AG10803 (cell line): Measurements from ENCODE around the gene RPS6KA5.
"Not testable (repeated sequence)": the region's sequence is repeated elsewhere in the genome, so short reads cannot be mapped to it uniquely, and the experiment has no call there.

Experiments used
- DNase-seq: peaks from one replicate; pipeline ENCODE4 v3.0.0; 2010; ENCODE audit warnings: low read depth
- H3K4me3 ChIP-seq: 2 replicates; pipeline ENCODE4 v1.5.1; 2011; ENCODE audit warnings: mild to moderate bottlenecking, low read length, control low read depth
- CTCF ChIP-seq: conservative IDR thresholded peaks from 2 replicates; pipeline ENCODE4 v1.5.1; 2011; ENCODE audit warnings: mild to moderate bottlenecking, low read length, control low read depth, inconsistent platforms

The RPS6KA5 gene

GRCh38 chr14:91060351-91061055 lies at the start of gene RPS6KA5:
Gene RPS6KA5, minus strand, starts transcription at chr14:91060641. Its CDS starts 207 bp downstream, at chr14:91060434.
- TF ChIP-seq CTCF = no peak
- peak; percentile 100 for DNase-seq
- H3K4me3 ChIP-seq = peak within 1 kb of the TSS; percentile 82

GRCh38 chr14:91108941-91109611 lies 48.6 kb upstream of the RPS6KA5 start:
- DNase-seq = no peak
- no peak overlapping the region for H3K4me3 ChIP-seq
- no peak for TF ChIP-seq CTCF

- DNase-seq = no peak
- no peak overlapping the region for H3K4me3 ChIP-seq
- TF ChIP-seq CTCF = no peak
These were observed 42.7 kb upstream of the RPS6KA5 start for GRCh38 chr14:91103116-91103515.

- no peak for DNase-seq
- no peak for TF ChIP-seq CTCF
- no peak overlapping the region for H3K4me3 ChIP-seq
These were observed 39.7 kb upstream of the RPS6KA5 start for GRCh38 chr14:91100102-91100501.

GRCh38 chr14:91098591-91098990 lies 38.1 kb upstream of the RPS6KA5 start:
- TF ChIP-seq CTCF = no peak
- H3K4me3 ChIP-seq = no peak overlapping the region
- DNase-seq = no peak

GRCh38 chr14:91097657-91098056 lies 37.2 kb upstream of the RPS6KA5 start:
- DNase-seq, H3K4me3 ChIP-seq: not testable (repeated sequence)

GRCh38 chr14:91095178-91095577 lies 34.7 kb upstream of the RPS6KA5 start:
- no peak overlapping the region for H3K4me3 ChIP-seq
- no peak for DNase-seq
- TF ChIP-seq CTCF = no peak
